CMK (cell line): ENCODE measurements around the gene ADAMTS2.

Experiments used
- DNase-seq: peaks from one replicate; pipeline ENCODE4 v3.0.0-alpha.2; 2010; ENCODE audit warnings: low read depth

ADAMTS2 gene

DNA sequence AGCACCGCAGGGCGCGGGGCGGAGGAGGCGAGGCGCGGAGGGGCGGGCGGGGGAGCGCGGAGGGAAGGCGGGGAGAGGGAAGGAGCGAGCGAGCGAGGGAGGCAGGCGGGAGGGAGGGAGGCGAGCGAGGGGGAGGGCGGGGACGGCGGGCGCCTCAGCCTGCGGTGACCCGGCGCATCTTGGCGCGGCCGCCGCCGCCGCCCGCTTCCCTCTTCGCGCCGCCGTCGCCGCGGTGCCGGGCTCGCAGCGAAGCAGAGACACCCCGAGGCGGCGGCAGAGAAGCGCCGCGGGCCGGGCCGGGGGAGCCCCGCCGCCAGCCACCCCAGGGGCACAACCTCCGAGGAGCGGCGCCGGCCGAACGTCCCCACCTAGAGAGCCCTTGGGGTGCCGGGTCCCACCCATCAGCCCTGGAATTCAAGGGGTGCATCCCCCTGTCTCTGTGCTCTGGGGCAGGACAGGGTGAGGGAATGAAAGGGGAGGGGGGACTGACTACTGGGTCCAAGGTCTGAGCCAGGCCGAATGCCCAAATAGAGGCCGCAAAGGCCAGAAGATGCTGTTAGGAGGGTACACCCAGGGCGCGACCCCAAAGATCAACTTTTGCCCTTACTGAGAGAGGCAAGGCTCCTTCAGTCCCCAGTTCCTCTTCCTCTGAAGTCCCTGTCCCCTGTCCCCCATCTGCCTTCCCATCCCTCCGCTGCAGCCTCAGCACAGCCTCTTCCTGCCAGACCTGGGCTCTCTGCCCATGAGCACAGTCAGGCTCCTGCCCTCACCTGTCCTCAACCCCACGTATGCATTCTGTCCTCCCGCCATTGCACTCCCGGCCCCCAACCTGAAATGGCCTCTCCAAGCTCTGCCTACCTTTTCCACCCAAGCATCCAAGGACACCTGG lies at the start of gene ADAMTS2:
ADAMTS2 (minus strand) TSS at position 29 of the 889 bp plus-strand sequence. CDS start 133 bp downstream, outside the sequence.
- no peak for DNase-seq

DNA sequence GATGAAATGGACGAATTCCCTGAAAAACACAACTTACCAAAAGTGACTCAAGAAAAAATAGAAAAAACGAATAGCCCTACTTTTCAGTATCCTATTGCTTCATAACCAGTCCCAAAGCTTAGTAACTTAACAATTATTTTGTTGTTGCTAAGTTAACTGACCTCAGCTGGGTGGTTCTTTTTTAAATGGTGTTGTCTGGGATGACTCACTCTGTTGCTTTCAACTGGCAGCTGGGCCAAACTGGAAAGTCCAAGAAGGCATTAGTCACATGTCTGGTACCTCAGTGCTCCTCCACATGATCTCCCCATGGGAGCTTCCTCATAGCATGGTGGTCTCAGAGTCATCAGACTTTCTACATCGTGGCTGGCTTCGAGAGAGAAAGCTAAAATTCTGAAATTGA lies 47.8 kb upstream of the ADAMTS2 start:
- no peak for DNase-seq

DNA sequence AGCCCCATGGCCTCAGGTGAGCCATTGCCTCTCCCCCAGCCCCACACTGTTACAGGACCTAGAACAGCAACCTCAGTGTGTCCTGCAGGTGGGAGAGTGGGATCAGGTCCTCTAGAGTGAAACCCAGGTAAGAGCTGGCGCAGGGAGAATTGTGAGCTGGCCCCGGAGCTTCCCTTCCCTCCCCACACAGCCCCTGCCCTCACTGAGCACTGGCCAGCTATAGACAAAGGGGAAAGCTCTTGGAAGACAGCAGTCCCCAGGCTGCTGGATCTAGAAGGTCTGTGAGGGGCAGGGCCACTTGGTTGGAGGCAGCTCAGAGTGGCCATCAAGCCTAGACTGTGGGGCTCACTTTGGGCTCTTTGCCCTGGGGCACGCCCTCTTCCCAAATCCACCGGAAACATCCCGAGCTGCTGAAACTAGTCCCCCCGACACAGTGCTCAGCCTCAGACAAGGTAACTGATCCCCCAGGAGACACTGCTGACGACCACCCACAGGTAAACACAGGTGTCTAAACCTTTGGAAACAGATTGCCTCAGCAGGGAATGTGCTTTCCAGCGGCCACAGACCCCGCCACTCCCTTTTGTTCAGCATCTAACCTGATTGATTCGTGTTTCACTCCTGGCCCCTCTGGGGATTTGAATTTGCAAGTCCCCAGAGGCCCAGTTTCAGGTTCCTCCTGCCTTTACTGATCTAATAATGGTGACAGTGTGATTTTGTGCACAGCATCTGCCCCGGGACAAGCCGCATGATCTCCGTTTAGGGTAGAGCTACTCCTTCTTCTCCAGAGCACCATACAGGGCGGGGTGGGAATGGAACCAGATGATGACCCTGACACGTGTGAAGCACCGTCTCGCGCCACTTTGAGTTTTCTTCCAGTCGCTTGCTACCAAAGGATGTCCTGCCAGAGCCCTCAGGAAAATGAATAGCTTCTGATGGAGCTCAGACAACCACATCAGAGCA lies 42.2 kb upstream of the ADAMTS2 start:
- DNase-seq = no peak

DNA sequence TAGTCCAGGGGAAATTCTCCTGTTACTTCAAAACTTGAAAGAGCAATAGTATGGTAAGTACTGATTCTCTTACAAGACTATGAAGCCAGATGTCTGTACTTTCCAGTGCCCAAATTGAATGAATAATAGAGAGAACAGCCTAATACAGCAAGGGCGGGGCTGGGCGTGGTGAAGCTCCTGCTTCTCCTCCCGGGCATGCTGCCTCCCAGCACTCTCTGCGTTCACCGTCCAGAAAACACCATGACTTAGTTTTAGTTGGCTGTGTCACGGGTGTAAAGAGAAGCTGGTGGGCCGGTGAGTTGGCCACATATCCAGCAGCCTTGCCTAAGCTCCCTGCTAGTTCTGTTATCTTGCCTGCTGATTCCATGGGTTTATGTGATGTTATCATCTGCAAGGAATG lies 40.7 kb upstream of the ADAMTS2 start:
- DNase-seq = no peak

DNA sequence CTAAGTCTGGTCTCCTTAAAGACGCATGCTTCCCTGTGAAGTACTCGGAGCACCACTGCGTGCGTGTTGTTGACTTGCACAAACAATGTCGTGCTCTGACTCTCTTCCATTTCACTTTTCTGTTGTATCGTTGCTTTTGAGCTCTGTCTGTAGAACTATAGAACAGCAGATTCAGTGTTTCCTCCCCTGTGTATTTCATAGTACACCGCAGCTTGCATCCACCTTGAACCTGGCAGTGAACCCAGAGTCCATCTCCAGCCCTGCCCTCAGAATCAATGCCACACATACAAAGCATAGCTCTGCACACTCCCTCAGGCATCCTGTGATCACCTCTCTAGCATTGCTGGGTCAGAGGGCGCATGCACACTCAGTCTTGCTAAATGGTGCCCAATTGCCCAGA lies 37.2 kb upstream of the ADAMTS2 start:
- no peak for DNase-seq

DNA sequence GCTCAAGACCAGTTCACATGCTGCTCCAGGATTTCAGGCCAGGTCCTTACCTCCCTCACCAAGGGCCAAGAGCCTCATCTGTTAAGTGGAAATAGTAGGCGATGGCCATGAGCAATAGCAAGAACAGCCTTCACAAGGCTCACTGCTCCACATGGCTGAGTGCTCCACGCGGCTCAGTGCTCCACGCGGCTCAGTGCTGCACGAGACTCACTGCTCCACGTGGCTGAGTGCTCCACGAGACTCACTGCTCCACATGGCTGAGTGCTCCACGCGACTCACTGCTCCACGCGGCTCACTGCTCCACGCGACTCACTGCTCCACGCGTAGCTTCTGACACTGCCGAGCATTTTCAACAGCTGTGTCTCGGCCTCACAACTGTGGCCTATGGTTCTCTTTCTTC lies 36.4 kb upstream of the ADAMTS2 start:
- DNase-seq = no peak

DNA sequence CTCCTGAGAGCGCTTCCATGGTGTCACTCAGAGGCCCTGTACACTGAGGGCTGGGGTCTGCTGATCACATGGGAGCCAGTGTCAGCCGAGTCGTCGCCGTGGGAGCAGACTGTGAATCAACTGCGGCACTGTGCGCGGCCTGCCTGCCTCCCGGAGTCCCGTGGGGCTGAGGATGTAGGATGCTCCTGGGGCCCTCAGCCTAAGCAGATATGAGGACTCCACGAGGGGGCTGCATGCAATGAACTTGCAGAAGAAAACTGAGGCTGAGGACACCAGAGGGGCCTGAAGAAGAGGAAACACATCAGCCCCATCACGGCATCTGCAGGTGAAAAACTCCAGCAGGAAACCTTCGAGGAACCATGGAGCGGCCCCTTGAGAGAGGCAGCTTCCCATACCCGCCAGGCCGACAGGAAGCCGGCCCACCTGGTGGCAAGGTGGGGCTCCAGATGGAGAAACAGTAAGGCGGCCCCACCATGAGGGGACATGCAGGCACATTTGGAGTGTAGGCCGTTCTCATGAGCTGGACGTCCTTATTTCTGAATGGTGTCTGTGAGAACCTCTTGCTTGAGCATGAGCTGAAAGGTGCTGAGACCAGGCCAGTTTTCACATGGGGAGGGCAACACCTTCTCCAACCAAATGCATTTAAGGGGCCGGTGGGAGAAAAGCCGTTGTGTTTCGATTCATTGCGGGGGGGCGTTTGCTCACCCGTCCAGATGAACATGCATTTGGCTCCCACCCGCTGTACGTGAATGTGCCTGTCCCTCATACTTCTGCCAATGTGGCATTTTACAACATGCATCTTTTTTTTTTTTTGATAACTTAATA lies 35.2 kb upstream of the ADAMTS2 start:
- DNase-seq = no peak

DNA sequence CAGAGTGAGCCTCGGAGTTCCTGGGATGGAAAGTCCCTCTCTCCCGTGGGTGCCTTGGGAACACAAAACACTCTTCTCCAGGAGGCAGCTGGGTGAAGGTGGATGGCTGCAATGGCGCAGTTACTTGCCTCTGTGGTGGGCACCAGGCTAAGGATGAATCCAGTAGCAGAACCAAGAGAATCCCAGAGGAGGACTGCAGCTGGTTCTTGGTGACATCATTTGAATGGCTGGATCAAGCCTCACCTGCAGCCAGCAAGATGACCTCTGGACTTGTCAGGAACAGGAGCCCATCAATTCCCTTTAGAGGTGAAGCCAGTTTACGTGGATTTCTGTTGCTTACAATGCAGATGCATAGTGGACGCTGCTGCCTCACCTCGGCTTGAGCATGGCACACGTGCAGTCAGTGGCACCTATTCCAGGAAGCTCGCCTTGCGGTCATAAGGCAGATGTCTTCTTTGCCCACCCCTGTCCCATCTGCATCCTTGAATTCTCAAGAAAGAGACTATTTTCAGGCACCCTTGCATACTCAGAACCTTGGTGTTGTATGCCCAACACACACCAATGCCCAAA lies 34.1 kb upstream of the ADAMTS2 start:
- DNase-seq = no peak

DNA sequence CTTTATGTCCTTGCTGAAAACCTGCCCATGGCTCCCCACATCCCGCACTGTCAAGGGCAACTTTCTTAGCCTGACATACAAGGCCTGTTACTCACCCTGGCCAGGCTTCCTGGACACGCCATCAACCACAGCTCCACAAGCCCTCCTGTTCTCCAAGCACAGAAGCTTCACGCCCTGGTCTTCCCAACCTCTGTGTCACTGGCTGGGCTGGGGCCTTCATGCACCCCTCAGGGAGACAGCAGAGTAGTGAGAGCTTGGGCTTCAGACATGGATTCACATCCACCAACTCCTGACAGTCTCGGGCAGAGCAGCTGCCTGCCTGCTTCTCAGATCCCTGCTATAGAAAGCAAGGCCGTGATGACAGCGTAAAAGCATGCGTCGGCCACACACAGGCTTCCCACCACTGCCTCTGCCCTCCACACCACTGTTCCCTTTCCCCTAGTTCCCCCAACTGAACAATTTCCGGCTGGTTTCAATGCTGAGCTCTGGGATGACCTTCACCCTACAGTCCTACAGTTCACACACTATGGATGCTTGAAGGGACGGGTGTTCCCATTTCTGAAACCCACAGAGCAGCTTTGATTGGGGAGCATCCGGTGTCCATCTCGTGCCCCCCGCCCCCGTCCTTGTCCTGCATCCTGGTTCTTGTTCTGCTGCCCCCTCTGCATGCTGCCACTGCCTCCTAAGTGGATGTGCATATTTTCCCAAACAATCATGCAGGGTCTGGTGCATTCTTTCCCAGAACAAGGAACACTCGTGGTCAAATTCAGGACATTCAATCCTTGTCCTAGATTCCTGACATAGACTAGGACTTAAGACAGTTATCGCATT lies 33.4 kb upstream of the ADAMTS2 start:
- no peak for DNase-seq

DNA sequence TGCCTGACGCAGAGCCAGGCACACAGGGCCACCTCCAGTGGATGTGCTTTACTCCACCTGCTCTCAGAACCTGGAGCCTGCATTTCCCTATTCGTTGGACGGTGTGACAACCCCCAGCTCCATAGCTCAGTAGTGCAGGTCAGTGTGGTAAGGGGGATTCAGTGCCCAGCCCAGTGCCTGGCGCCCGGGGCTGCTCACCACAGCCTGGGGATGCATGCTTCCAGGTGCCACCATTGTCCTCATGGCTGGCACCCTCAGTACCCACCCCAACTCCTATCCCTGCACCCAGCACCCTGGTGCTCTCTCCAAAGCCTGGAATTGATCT lies 32.8 kb upstream of the ADAMTS2 start:
- no peak for DNase-seq

DNA sequence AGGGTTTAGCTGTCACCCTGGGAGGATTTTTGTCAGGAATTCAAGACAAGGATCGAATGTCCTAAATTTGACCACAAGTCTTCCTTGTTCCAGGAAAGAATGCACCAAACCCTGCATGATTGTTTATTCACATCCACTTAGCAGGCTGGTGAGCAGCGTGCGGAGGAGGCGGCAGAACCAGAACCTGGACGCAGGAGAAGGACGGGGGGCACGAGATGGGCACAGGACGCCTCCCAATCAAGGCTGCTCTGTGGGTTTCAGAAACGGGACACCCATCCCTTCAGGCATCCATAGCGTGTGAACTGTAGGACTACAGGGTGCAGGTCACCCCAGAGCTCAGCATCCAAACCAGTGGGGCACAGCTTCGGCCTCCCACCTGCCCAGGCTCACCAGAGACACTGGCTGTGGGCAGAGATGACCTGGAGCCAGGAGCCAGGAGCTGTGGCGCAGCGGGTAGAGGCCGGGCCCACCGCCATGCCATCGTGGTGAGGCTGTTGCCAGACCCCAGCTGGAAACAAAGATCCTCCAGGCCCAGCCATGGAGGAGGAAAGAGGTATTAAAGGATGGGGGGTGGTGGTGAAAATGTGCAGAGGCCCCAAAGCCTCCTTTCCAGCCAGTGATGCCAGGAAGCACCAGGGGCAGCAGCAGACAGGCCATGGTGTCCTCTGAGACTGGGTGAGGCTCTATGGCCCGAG lies 32.3 kb upstream of the ADAMTS2 start:
- DNase-seq = no peak

DNA sequence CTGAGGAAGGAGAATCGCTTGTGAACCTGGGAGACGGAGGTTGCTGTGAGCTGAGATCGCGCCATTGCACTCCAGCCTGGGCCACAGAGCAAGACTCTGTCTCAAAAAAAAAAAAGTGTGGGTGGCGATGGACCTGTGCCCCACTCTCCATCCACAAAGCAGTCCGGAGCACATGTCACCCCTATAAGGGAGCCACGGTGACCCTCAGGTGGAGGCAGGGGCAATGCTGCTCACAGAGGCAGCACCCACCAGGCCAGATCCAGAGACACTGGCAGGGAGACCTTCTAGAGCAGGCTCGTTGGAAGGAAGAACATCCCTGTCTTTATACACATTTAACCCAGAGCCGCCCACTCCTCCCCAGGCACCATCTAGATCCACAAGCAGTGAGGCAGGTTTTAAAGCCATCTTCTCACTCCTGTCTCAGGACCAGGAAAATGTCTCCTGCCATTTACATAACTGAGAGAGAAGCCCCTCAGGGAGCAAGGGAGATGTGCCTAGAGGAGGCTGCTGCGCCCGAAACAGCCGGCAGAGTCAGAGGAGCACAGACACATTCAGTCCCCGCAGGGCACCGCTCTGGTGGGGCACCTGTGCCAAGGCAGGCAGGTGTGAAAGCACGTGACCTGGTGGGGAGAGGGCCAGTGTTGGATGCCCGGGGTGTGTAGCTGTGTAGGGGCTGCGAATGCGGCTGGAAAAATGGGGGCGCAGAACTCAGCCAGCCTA lies 31.6 kb upstream of the ADAMTS2 start:
- DNase-seq = no peak

DNA sequence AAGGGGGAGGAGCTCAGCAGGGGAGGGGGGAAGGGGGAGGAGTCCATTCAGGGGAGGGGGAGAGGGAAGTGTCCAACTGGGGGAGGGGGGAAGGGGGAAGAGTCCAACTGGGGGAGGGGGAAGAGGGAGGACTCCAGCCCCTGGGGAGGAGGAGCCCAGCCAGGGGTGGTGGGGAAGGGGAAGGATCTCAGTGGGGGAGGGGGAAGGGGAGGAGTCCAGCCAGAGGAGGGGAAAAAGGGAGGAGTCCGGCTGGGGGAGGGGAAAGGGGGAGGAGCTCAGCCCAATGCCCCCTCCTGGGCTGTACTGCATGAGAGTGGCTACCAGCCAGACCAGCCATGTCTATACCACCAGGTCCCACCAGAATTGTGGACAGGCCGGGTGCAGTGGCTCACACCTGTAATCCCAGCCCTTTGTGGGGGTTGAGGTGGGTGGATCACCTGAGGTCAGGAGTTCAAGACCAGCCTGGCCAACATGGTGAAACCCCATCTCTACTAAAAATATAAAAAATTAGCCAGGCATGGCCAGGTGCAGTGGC lies 30.6 kb upstream of the ADAMTS2 start:
- DNase-seq = no peak

DNA sequence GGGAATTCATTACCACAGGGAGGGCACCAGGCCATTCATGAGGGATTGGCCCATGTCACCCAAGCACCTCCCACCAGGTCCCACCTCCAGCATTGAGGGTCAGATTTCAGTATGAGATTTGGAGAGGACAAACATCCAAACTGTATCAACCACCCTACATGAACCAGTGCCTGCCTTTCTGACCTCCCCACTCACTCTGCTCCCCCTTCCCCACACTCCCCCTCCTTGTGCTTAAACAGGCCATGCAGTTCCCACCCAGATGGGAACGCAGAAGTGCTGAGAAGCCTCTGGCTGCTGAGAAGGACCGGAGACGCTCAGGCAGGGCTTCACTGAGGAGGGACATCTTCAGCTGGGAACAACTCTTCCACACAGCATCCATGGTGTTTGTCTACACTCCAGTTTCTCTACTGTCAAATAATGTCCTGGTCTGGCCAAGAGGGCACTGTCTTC lies 30.0 kb upstream of the ADAMTS2 start:
- DNase-seq = no peak

DNA sequence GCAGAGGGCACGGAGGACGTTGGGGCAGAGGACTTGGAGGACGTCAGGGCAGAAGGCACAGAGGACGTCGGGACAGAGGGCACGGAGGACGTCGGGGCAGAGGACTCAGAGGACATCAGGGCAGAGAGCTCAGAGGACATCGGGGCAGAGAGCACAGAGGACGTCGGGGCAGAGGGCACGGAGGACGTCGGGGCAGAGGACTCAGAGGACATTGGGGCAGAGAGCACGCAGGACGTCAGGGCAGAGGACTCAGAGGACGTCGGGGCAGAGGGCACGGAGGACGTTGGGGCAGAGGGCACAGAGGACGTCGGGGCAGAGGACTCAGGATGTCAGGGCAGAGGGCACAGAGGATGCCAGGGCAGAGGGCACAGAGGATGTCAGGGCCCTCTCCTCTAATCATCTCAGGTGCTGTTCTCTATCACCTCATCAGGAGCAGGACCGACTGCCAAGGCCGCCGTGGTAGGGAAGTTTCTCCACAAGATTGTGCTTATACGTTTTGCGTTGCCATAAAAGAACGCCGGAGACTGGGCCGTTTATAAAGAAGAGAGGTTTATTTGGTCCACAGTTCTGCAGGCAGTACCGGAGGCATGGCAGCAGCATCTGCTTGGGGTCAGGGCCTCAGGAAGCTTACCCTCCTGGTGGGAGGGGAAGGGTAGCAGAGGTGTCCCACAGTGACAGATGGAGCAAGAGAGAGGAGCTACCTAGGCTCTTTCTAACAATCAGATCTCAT lies 29.4 kb upstream of the ADAMTS2 start:
- no peak for DNase-seq

DNA sequence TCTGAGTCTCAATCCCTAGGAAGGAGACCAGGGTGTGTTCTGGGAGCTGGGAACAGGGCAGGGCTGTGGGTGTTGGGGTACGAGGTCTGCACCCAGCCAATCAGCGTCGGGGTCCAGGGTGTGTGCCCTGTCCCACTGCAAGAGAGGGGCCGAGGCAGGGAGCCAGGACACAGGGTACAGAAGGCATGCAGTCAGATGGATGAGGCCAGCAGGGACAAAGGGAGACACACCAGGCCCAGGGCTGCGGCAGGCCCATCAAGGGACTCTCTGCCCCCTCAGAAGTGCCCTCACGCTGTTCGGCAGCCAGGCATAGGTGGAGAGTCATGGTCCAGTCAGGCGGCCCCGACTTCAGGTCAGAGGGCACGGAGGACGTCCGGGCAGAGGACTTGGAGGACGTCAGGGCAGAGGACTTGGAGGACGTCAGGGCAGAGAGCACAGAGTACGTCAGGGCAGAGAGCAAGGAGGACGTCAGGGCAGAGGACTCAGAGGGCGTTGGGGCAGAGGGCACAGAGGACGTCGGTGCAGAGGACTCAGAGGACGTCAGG lies 28.8 kb upstream of the ADAMTS2 start:
- DNase-seq = no peak

DNA sequence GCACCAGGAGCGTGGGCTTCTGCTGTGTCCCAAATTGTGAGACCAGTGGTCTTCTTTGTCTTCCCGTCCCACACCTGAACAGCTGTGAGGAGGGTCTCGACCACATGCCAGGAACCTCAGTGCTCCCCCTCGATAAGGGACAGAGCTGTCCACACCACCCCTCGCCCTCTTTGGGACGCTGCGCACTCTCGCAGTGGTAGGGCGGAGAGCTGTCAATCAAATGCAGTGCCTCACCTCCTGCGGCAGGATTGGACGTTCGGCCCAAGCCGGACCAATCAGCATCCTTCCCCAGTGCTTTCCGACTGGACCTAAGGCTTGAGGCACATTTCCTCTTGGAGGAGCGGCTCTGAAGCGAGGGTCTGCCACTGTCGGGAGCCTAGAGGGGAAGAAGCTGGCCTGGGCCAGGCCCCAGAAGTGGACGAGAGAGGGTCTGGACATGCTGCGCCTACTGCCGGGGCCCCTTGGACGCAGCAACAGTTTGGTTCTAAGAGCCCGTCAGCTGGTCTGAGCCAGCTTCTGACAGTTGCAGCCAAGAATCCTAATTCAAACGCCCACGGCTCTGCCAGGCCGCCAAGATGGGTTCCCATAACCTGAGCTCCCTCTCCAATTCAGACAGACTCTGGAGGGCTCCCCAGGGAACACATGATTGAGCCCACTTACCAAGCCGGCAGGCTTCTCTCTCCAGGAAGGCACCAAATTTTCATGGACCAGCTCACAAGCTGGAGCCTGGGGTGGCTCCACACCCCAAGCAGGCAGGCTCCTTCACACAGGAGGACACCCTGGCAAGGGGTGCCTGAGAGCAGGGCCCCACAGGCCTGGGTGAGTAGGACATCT lies 28.1 kb upstream of the ADAMTS2 start:
- DNase-seq = no peak
